OCI-LY7 (cell line): Measurements from ENCODE around the gene NPY1R.

Experiments
- CTCF ChIP-seq: fragments of 200-600 bp; sonication (generic); conservative IDR thresholded peaks from 2 replicates; pipeline ENCODE4 v1.5.1; 2014; ENCODE audit warnings: mild to moderate bottlenecking, antibody characterized with exemption, low read length, moderate library complexity, mixed read lengths
- EZH2phosphoT487 ChIP-seq: fragments of 200-600 bp; sonication (generic); IDR thresholded peaks from 2 replicates; pipeline ENCODE4 v1.6.1; 2018; ENCODE audit warnings: low read depth, borderline replicate concordance, mild to moderate bottlenecking, mixed run types, antibody characterized with exemption, low read length, moderate library complexity, mixed read lengths

GRCh38 chr4:163331629-163332376 lies 593 bp downstream of the NPY1R start:
- no peak for TF ChIP-seq CTCF
- no peak for TF ChIP-seq EZH2phosphoT487
